SH-SY5Y (cell line): ENCODE results near the gene SIK3.

Experiments used
- GATA2 ChIP-seq: IDR thresholded peaks from 2 replicates; pipeline ENCODE4 v1.6.1; 2011; ENCODE audit warnings: mild to moderate bottlenecking, low read depth, low read length
- GATA3 ChIP-seq: IDR thresholded peaks from 2 replicates; pipeline ENCODE4 v1.6.1; 2011; ENCODE audit warnings: low read depth, mild to moderate bottlenecking, low read length, moderate library complexity

DNA sequence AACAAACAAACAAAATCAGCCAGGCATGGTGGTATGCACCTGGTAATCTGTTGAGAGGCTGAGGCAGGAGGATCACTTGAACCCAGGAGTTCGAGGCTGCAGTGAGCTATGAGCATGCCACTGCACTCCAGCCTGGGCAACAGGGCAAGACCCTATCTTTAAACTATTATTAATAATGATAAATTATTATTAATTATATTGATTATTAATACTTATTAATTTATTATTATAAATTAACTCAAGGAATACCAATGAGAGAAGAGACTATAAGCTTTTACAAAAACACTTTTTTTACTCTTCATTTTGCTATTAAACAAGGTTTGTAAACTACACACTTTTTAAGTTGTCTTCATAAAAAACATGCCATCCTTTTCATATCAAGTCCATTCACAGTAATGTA lies 163.1 kb downstream of the SIK3 start:
- TF ChIP-seq GATA3 = no peak
- TF ChIP-seq GATA2 = no peak
